SK-N-SH treated with all-trans-retinoic acid at 6 μM for 48 hours (cell line): ENCODE measurements around the gene TP53TG3F.
"Not testable (repeated sequence)": the region's sequence is repeated elsewhere in the genome, so short reads cannot be mapped to it uniquely, and the experiment has no call there.

Experiments used
- ATAC-seq: fragments of 200-7000 bp; cut with Tn5 transposase; 3 replicates; pipeline ENCODE4 v1.9.1; 2020; ENCODE audit warnings: mild to moderate bottlenecking, moderate library complexity

The TP53TG3F gene, protein sequence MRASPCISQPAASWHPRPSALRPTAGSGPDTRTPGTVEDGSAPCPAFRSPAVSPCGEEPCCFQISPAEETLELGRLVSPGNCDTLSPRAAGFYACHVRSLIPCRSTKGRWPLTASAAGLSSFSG

DNA sequence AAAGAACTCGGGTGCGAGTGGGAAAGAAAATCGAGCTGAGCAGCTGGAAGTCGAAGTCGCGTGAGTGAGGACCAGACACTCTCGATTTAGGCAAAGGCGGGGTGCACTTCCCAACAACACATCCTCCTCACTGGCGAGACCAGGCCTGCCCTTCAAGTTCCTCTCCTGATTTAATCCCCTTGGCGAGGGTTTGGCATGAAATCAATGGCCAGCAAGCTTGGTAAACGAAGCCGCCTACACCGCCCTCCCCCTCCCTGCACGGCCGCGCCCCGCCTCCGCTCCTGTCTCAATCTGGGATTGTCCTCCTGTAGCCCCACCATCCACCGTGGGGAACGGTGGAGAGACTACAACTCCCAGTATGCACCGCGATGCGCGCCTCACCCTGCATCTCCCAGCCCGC, at the start of gene TP53TG3F:
Gene TP53TG3F (plus strand): TSS at position 301 of the 400 bp plus-strand sequence. CDS start 68 bp downstream, at position 369.
- not testable (repeated sequence) for ATAC-seq

- ATAC-seq, result not testable (repeated sequence)
Observed at GRCh38 chr16:33491611-33492010, 32.2 kb downstream of the TP53TG3F start.

GRCh38 chr16:33507231-33507630, 47.8 kb downstream of the TP53TG3F start:
- not testable (repeated sequence) for ATAC-seq

GRCh38 chr16:33509070-33509469, 49.7 kb downstream of the TP53TG3F start:
- ATAC-seq, result not testable (repeated sequence)

DNA sequence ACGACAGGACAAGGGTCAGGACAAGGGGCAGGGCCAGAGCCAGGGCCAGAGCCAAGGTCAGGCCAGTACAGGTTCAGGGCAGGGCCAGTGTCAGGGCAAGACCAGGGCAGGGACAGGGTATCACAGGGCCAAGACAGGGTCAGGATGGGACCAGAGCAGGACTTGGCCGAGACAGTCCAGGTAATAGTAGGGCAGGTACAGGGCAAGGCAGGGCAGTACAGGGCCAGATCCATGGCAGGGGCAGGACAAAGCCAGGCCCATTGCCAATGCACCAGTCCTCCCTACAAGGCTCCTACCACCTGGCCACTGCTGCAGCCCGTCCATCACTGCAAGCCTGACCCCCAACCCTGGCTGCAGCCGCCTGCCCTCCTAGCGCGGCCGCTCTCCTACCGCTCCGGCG, 50.5 kb downstream of the TP53TG3F start:
- ATAC-seq, result not testable (repeated sequence)
